Measurements from ENCODE around the gene ZNHIT2. TPM values are rescaled to one million over a fixed set of nuclear protein-coding genes. Genes with fewer than 3 reads are reported as not detected.

ZNHIT2 gene
- total and polyA plus RNA-seq, 3 donors from 2014 or later, result 47.3 to 119 (median 64.2) TPM

- Histone ChIP-seq H3K4me1 (peaks cover 21% of the 10 kb centered on the region), H3K36me3 (ENCODE audit: low read depth, missing control alignments) (no peaks in the 10 kb centered on the region), H3K27me3 (no peaks in the 10 kb centered on the region), H3K4me3 (no peak overlapping the region), H3K9me3 (no peaks in the 10 kb centered on the region), H3K27ac (no peak overlapping the region)
- intact Hi-C loops (cut with DNase I; ENCODE audit: low total_unique reads), result loop anchor here (10.0 kb wide), 1 partner anchor 99 kb away; the partner anchor contains the start of gene ARL2
- no peak for DNase-seq
- WGBS, 2 donors, result 10 to 21% methylated on average over 12 to 14 of the region's 14 CpGs
- TF ChIP-seq CTCF (IDR thresholded peaks at IDR 0.05), result no peak
- no peak for TF ChIP-seq POLR2A (IDR thresholded peaks at IDR 0.05)
These were observed 4.1 kb downstream of the ZNHIT2 start for GRCh38 chr11:65113361-65113756.

- H3K27ac ChIP-seq, result peak overlapping the region in 1 of 2 donors; percentile 21
- peak overlapping the region; percentile 41 to 42 for H3K4me3 ChIP-seq
- no peaks in the 10 kb centered on the region for H3K27me3 ChIP-seq
- H3K4me1 ChIP-seq, result peaks cover 21% of the 10 kb centered on the region
- no peaks in the 10 kb centered on the region for H3K36me3 ChIP-seq (ENCODE audit: low read depth, missing control alignments)
- intact Hi-C loops (cut with DNase I; ENCODE audit: low total_unique reads), result loop anchor here (10.0 kb wide), 1 partner anchor 98 kb away; the partner anchor contains the start of gene ARL2
- H3K9me3 ChIP-seq, result no peaks in the 10 kb centered on the region
- peak; percentile 83 to 85 (median 83) for TF ChIP-seq CTCF (IDR thresholded peaks at IDR 0.05)
- no peak for TF ChIP-seq POLR2A (IDR thresholded peaks at IDR 0.05)
- peak; percentile 68 for DNase-seq
- 3 to 10% methylated on average over 2 to 56 of the region's 57 CpGs for WGBS, 2 donors
These were observed 4.7 kb downstream of the ZNHIT2 start for GRCh38 chr11:65112546-65113360.

- WGBS, 2 donors, result 2 to 7% methylated on average over 25 to 51 of the region's 64 CpGs
- Histone ChIP-seq H3K27ac (peak within 1 kb of the TSS in 1 of 2 donors; percentile 21), H3K27me3 (no peaks in the 10 kb centered on the region), H3K4me3 (peak within 1 kb of the TSS; percentile 41 to 42), H3K36me3 (ENCODE audit: low read depth, missing control alignments) (no peaks in the 10 kb centered on the region), H3K4me1 (peaks cover 21% of the 10 kb centered on the region), H3K9me3 (no peaks in the 10 kb centered on the region)
- intact Hi-C loops (cut with DNase I; ENCODE audit: low total_unique reads), result loop anchor here (10.0 kb wide), 1 partner anchor 97 kb away; the partner anchor contains the start of gene ARL2
- TF ChIP-seq POLR2A (IDR thresholded peaks at IDR 0.05), result peak; percentile 62
- no peak for TF ChIP-seq CTCF (IDR thresholded peaks at IDR 0.05)
- peak; percentile 97 for DNase-seq
These were observed 5.6 kb downstream of the ZNHIT2 start, which contains the start of gene TM7SF2 for GRCh38 chr11:65111744-65112545. TSS of gene TM7SF2 (plus strand) at chr11:65111872. CDS start at chr11:65112016, 144 bp downstream.

- no peak for DNase-seq
- WGBS, 2 donors, result 53 to 56% methylated on average over 10 to 31 of the region's 31 CpGs
- Histone ChIP-seq H3K4me3 (peak overlapping the region; percentile 41 to 42), H3K27me3 (no peaks in the 10 kb centered on the region), H3K9me3 (no peaks in the 10 kb centered on the region), H3K27ac (no peak overlapping the region), H3K36me3 (ENCODE audit: low read depth, missing control alignments) (no peaks in the 10 kb centered on the region), H3K4me1 (peaks cover 15% of the 10 kb centered on the region)
- no peak for TF ChIP-seq CTCF (IDR thresholded peaks at IDR 0.05)
- TF ChIP-seq POLR2A (IDR thresholded peaks at IDR 0.05), result no peak
- intact Hi-C loops (cut with DNase I; ENCODE audit: low total_unique reads), result loop anchor here (10.0 kb wide), 1 partner anchor 96 kb away; the partner anchor contains the start of gene ARL2
These were observed 6.2 kb downstream of the ZNHIT2 start for GRCh38 chr11:65111159-65111743.
